ENCODE results near the gene VPS11. TPM values are rescaled to one million over a fixed set of nuclear protein-coding genes. Genes with fewer than 3 reads are reported as not detected.
A peak's percentile ranks its signal among the peaks of the same experiment; 100 is the strongest.

Gene VPS11
- total and polyA plus RNA-seq, 2 experiments from 2014 or later: 22.1 to 22.3 TPM

GRCh38 chr11:119027561-119028345, 39.9 kb upstream of the VPS11 start:
- DNase-seq (ENCODE audit: low read depth in 1 of 2, low spot score in 1 of 2): no peak
- Histone ChIP-seq H3K27ac (no peak overlapping the region), H3K36me3 (peaks cover 17% of the 10 kb centered on the region), H3K4me3 (no peak overlapping the region), H3K9me3 (ENCODE audit: low read depth) (no peaks in the 10 kb centered on the region), H3K4me1 (ENCODE audit: low read depth) (peaks cover 17% of the 10 kb centered on the region), H3K27me3 (no peaks in the 10 kb centered on the region)
- no peak for TF ChIP-seq CTCF (IDR thresholded peaks at IDR 0.05; ENCODE audit: low read depth, low read length)

GRCh38 chr11:119028346-119029068, 39.1 kb upstream of the VPS11 start:
- H3K27me3 ChIP-seq: no peaks in the 10 kb centered on the region
- peaks cover 12% of the 10 kb centered on the region for H3K36me3 ChIP-seq
- peaks cover 17% of the 10 kb centered on the region for H3K4me1 ChIP-seq (ENCODE audit: low read depth)
- no peak overlapping the region for H3K4me3 ChIP-seq
- no peak for DNase-seq (ENCODE audit: low read depth in 1 of 2, low spot score in 1 of 2)
- TF ChIP-seq CTCF (IDR thresholded peaks at IDR 0.05; ENCODE audit: low read depth, low read length): no peak
- H3K27ac ChIP-seq: no peak overlapping the region
- H3K9me3 ChIP-seq (ENCODE audit: low read depth): no peaks in the 10 kb centered on the region

DNA sequence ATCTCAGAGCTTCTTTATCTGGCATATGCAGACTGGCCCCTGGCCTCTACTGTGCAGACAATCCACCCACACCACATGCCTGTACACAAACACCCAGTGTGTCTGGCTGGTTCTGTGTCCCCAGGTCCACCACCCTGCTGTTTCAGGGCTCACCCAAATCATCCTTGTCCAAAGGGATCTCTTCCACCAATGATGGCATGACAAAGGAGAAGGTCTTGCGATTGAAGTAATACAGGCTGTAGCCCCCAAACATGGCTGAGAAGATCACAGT, 38.6 kb upstream of the VPS11 start:
- no peaks in the 10 kb centered on the region for H3K27me3 ChIP-seq
- peaks cover 17% of the 10 kb centered on the region for H3K4me1 ChIP-seq (ENCODE audit: low read depth)
- H3K36me3 ChIP-seq: peaks cover 7% of the 10 kb centered on the region
- no peak overlapping the region for H3K4me3 ChIP-seq
- DNase-seq (ENCODE audit: low read depth in 1 of 2, low spot score in 1 of 2): no peak
- no peak overlapping the region for H3K27ac ChIP-seq
- no peaks in the 10 kb centered on the region for H3K9me3 ChIP-seq (ENCODE audit: low read depth)
- no peak for TF ChIP-seq CTCF (IDR thresholded peaks at IDR 0.05; ENCODE audit: low read depth, low read length)

- peak in 1 of 2 donors; percentile 6 for DNase-seq (ENCODE audit: low read depth in 1 of 2, low spot score in 1 of 2)
- no peak for TF ChIP-seq CTCF (IDR thresholded peaks at IDR 0.05; ENCODE audit: low read depth, low read length)
- H3K27ac ChIP-seq: no peak overlapping the region
- H3K9me3 ChIP-seq (ENCODE audit: low read depth): no peaks in the 10 kb centered on the region
- H3K27me3 ChIP-seq: no peaks in the 10 kb centered on the region
- H3K36me3 ChIP-seq: peaks cover 3% of the 10 kb centered on the region
- H3K4me3 ChIP-seq: peak overlapping the region; percentile 61
- H3K4me1 ChIP-seq (ENCODE audit: low read depth): peaks cover 17% of the 10 kb centered on the region
Measured at GRCh38 chr11:119029340-119030028, 38.1 kb upstream of the VPS11 start.

GRCh38 chr11:119030029-119030328, 37.6 kb upstream of the VPS11 start:
- no peak for DNase-seq (ENCODE audit: low read depth in 1 of 2, low spot score in 1 of 2)
- H3K27me3 ChIP-seq: no peaks in the 10 kb centered on the region
- H3K36me3 ChIP-seq: peaks cover 3% of the 10 kb centered on the region
- H3K27ac ChIP-seq: no peak overlapping the region
- no peaks in the 10 kb centered on the region for H3K9me3 ChIP-seq (ENCODE audit: low read depth)
- H3K4me3 ChIP-seq: peak overlapping the region; percentile 61
- H3K4me1 ChIP-seq (ENCODE audit: low read depth): peaks cover 17% of the 10 kb centered on the region
- TF ChIP-seq CTCF (IDR thresholded peaks at IDR 0.05; ENCODE audit: low read depth, low read length): no peak
